ENCODE measurements around the gene LAD1.

LAD1 gene

GRCh38 chr1:201376107-201376463 lies 23.0 kb downstream of the LAD1 start:
- Histone ChIP-seq H3K4me1 (ENCODE audit: control insufficient read depth, low read length) (no peaks in the 10 kb centered on the region), H3K36me3 (ENCODE audit: control insufficient read depth, low read length) (no peaks in the 10 kb centered on the region), H4K20me1 (ENCODE audit: control insufficient read depth, insufficient read depth, low read depth, low read length) (no peaks in the 10 kb centered on the region), H3K9me3 (ENCODE audit: control insufficient read depth, insufficient read depth, low read length) (no peaks in the 10 kb centered on the region), H3K27ac (ENCODE audit: low read depth, low read length) (no peak overlapping the region), H3F3A (ENCODE audit: control insufficient read depth, insufficient read depth) (no peaks in the 10 kb centered on the region), H3K79me2 (ENCODE audit: control insufficient read depth, low read length) (no peaks in the 10 kb centered on the region), H3K4me3 (ENCODE audit: low read length) (no peak overlapping the region), H3K27me3 (ENCODE audit: control insufficient read depth, low read length) (peaks cover 10% of the 10 kb centered on the region; the same call in 1 of the 2 replicates), H3K4me2 (ENCODE audit: low read length) (no peak overlapping the region), H3K9me2 (replicated peaks; ENCODE audit: control insufficient read depth, low read length) (no peaks in the 10 kb centered on the region)
- TF ChIP-seq EZH2phosphoT487 (IDR thresholded peaks at IDR 0.05; ENCODE audit: borderline replicate concordance, low read length) (no peak), CTCF (IDR thresholded peaks at IDR 0.05; ENCODE audit: low read depth, low read length, poor library complexity, severe bottlenecking) (no peak)

GRCh38 chr1:201375169-201375568 lies 24.0 kb downstream of the LAD1 start:
- H3F3A ChIP-seq (ENCODE audit: control insufficient read depth, insufficient read depth) = no peaks in the 10 kb centered on the region
- H3K9me3 ChIP-seq (ENCODE audit: control insufficient read depth, insufficient read depth, low read length) = no peaks in the 10 kb centered on the region
- no peaks in the 10 kb centered on the region for H4K20me1 ChIP-seq (ENCODE audit: control insufficient read depth, insufficient read depth, low read depth, low read length)
- no peaks in the 10 kb centered on the region for H3K9me2 ChIP-seq (replicated peaks; ENCODE audit: control insufficient read depth, low read length)
- TF ChIP-seq CTCF (IDR thresholded peaks at IDR 0.05; ENCODE audit: low read depth, low read length, poor library complexity, severe bottlenecking) = no peak
- TF ChIP-seq EZH2phosphoT487 (IDR thresholded peaks at IDR 0.05; ENCODE audit: borderline replicate concordance, low read length) = no peak
- H3K4me1 ChIP-seq (ENCODE audit: control insufficient read depth, low read length) = no peaks in the 10 kb centered on the region
- no peak overlapping the region for H3K27ac ChIP-seq (ENCODE audit: low read depth, low read length)
- H3K36me3 ChIP-seq (ENCODE audit: control insufficient read depth, low read length) = no peaks in the 10 kb centered on the region
- peaks cover 12% of the 10 kb centered on the region; the same call in 1 of the 2 replicates for H3K27me3 ChIP-seq (ENCODE audit: control insufficient read depth, low read length)
- no peaks in the 10 kb centered on the region for H3K79me2 ChIP-seq (ENCODE audit: control insufficient read depth, low read length)
- no peak overlapping the region for H3K4me2 ChIP-seq (ENCODE audit: low read length)
- no peak overlapping the region for H3K4me3 ChIP-seq (ENCODE audit: low read length)

GRCh38 chr1:201374364-201374763 lies 24.8 kb downstream of the LAD1 start:
- H3K4me3 ChIP-seq (ENCODE audit: low read length) = no peak overlapping the region
- H3K27me3 ChIP-seq (ENCODE audit: control insufficient read depth, low read length) = peaks cover 12% of the 10 kb centered on the region; the same call in 1 of the 2 replicates
- H3K9me2 ChIP-seq (replicated peaks; ENCODE audit: control insufficient read depth, low read length) = no peaks in the 10 kb centered on the region
- no peaks in the 10 kb centered on the region for H3K36me3 ChIP-seq (ENCODE audit: control insufficient read depth, low read length)
- H3K4me2 ChIP-seq (ENCODE audit: low read length) = no peak overlapping the region
- H3K79me2 ChIP-seq (ENCODE audit: control insufficient read depth, low read length) = no peaks in the 10 kb centered on the region
- H3F3A ChIP-seq (ENCODE audit: control insufficient read depth, insufficient read depth) = no peaks in the 10 kb centered on the region
- no peaks in the 10 kb centered on the region for H3K9me3 ChIP-seq (ENCODE audit: control insufficient read depth, insufficient read depth, low read length)
- no peak overlapping the region for H3K27ac ChIP-seq (ENCODE audit: low read depth, low read length)
- no peaks in the 10 kb centered on the region for H4K20me1 ChIP-seq (ENCODE audit: control insufficient read depth, insufficient read depth, low read depth, low read length)
- no peaks in the 10 kb centered on the region for H3K4me1 ChIP-seq (ENCODE audit: control insufficient read depth, low read length)
- no peak for TF ChIP-seq EZH2phosphoT487 (IDR thresholded peaks at IDR 0.05; ENCODE audit: borderline replicate concordance, low read length)
- no peak for TF ChIP-seq CTCF (IDR thresholded peaks at IDR 0.05; ENCODE audit: low read depth, low read length, poor library complexity, severe bottlenecking)

- H3F3A ChIP-seq (ENCODE audit: control insufficient read depth, insufficient read depth) = no peaks in the 10 kb centered on the region
- no peak overlapping the region for H3K27ac ChIP-seq (ENCODE audit: low read depth, low read length)
- no peaks in the 10 kb centered on the region for H3K4me1 ChIP-seq (ENCODE audit: control insufficient read depth, low read length)
- no peaks in the 10 kb centered on the region for H4K20me1 ChIP-seq (ENCODE audit: control insufficient read depth, insufficient read depth, low read depth, low read length)
- no peaks in the 10 kb centered on the region for H3K9me3 ChIP-seq (ENCODE audit: control insufficient read depth, insufficient read depth, low read length)
- no peaks in the 10 kb centered on the region for H3K36me3 ChIP-seq (ENCODE audit: control insufficient read depth, low read length)
- no peak overlapping the region for H3K4me3 ChIP-seq (ENCODE audit: low read length)
- H3K27me3 ChIP-seq (ENCODE audit: control insufficient read depth, low read length) = peaks cover 12% of the 10 kb centered on the region; the same call in 1 of the 2 replicates
- no peak overlapping the region for H3K4me2 ChIP-seq (ENCODE audit: low read length)
- H3K79me2 ChIP-seq (ENCODE audit: control insufficient read depth, low read length) = no peaks in the 10 kb centered on the region
- TF ChIP-seq EZH2phosphoT487 (IDR thresholded peaks at IDR 0.05; ENCODE audit: borderline replicate concordance, low read length) (no peak), CTCF (IDR thresholded peaks at IDR 0.05; ENCODE audit: low read depth, low read length, poor library complexity, severe bottlenecking) (no peak)
- H3K9me2 ChIP-seq (replicated peaks; ENCODE audit: control insufficient read depth, low read length) = no peaks in the 10 kb centered on the region
Measured at GRCh38 chr1:201371792-201372191, 27.3 kb downstream of the LAD1 start.

Data from DOHH2 (cell line).